Cortex of kidney (tissue), 1 donor: ENCODE measurements around the gene CNTFR.

Experiments used
- DNase-seq: peaks from one replicate; lab custom pipeline; 2025; lab: John Stamatoyannopoulos, UW

Gene CNTFR

DNA sequence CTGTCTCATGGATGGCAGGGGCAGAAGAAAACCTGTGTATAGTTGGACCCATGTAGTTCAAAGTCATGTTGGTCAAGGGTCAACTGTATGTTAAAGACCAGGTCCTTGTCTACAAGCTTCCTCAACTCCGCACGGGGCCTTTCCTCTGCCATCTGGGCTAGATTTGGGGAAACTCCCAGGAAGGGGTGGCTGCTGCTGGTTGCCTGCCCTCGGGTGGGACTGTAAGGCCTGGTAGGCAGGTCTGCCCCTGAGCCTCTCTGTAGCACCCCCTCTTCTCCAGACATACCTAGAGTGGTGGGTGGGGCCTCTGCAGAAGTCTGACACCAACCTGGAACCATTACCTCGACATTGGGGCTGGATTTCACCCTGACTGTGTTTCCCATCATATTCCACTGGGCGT lies 82.0 kb downstream of the CNTFR start:
- DNase-seq, result no peak

GRCh38 chr9:34506623-34507022 lies 82.9 kb downstream of the CNTFR start:
- no peak for DNase-seq

GRCh38 chr9:34505370-34506120 lies 84.0 kb downstream of the CNTFR start:
- DNase-seq, result no peak

DNA sequence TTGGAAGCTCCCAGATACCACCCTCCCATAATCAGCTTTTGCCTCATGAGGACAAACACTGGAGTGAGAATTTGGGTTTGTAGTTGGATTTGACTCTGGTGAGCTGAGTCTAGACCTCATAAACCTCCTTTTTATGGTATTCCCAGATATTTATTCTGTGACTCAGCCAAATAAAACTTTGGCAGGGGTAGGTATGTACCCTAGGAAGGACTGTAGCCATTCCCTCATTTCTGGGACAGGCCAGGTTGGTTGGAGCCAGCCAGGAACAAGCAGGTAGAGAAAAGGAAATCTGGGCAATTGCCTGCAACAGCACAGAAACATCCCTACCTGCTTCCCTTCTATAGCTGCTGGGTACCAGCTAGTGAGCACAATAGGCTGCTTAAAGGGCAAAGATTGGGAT lies 86.1 kb downstream of the CNTFR start:
- no peak for DNase-seq

DNA sequence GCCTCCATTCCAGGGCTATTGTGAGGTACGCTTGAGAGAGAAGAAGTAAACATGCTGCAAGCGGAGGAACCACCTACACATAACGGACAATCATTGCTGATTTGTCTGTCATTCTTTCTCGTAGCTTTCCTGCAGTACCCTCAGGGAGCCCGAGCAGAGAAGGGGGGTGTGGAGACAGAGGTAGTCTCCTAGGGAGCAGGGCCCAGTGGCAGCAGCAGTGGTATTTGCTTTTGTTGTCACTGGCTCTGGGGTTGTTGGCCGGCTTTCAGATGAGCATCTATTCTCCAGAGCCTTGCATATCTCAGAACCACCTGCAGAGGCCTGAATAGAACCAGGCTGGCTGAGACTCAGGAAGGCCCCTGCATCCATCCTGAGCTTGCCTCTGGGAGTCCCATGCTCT lies 86.6 kb downstream of the CNTFR start:
- DNase-seq, result no peak

- no peak for DNase-seq
Measured at GRCh38 chr9:34502471-34502870, 87.1 kb downstream of the CNTFR start.

DNA sequence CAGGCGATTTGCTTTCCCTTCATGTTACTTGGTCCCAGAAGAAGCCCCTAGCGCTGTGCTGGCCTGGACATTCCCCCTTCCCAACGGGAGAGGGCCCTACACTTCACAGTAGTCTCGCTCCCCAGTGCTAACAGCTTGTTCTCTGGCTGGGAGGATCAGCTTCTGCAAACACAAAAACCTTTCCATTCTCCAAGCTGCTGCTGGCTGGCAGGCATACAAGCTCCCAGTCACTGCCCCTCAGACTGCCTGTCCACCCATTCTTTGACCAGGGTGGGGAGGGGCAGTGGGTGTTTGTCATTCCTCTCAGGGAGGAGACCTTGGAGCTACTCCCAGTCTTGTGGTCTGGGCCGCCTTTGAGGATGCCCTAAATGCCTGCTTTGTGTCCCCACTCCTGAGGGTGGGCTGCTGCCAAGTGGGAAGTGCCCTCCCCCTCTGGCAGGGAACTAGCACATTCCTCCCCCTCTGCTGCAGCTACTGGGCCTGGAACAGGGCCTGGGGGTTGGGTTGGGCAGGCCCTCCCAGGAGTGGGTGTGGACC lies 87.6 kb downstream of the CNTFR start:
- DNase-seq, result no peak
